PC-3 (cell line): ENCODE data around the gene CXCR4. TPM values are rescaled to one million over a fixed set of nuclear protein-coding genes. Genes with fewer than 3 reads are reported as not detected.
"Not testable (repeated sequence)": the region's sequence is repeated elsewhere in the genome, so short reads cannot be mapped to it uniquely, and the experiment has no call there.

Experiments
- ATAC-seq: fragments of 200-7000 bp; cut with Tn5 transposase; 2 replicates; pipeline ENCODE4 v1.9.1; 2020; ENCODE audit warnings: mild to moderate bottlenecking, moderate library complexity
- BruUV-seq: library from RNA; stranded (reverse); fragments of 400-500 nt; replicated peaks from 2 replicates; lab custom pipeline; 2021; lab: Mats Ljungman, UMichigan
- CTCF ChIA-PET: fragments of 300-600 bp; sonication (Branson Sonifier 250); formaldehyde crosslinking; loops from one replicate; lab custom pipeline; 2022; ENCODE audit warnings: antibody characterized with exemption; lab: Charles Lee
- POLR2A ChIA-PET: fragments of 300-600 bp; sonication (Branson Sonifier 250); formaldehyde crosslinking; loops from one replicate; lab custom pipeline; 2022; ENCODE audit warnings: antibody characterized with exemption; ENCODE audit not compliant: unreplicated experiment; lab: Charles Lee
- DNase-seq: peaks from one replicate; pipeline ENCODE4 v3.0.0-alpha.2; 2015
- H2AFZ ChIP-seq: fragments of 300-600 bp; sonication (generic); 2 replicates; pipeline ENCODE4 v1.6.0; 2016; ENCODE audit warnings: antibody characterized with exemption, low read length
- H3F3A ChIP-seq: fragments of 300-600 bp; sonication (generic); one replicate; pipeline ENCODE4 v1.6.0; 2017; ENCODE audit warnings: antibody characterized with exemption, low read length, control low read depth, mild to moderate bottlenecking; ENCODE audit not compliant: unreplicated experiment
- H3K27ac ChIP-seq: fragments of 300-600 bp; sonication (generic); 2 replicates; pipeline ENCODE4 v1.5.1; 2016; ENCODE audit warnings: mild to moderate bottlenecking, low read length
- H3K27me3 ChIP-seq: fragments of 300-600 bp; sonication (generic); 2 replicates; pipeline ENCODE4 v1.6.1; 2016; ENCODE audit warnings: low read length, mixed read lengths
- H3K36me3 ChIP-seq: fragments of 300-600 bp; sonication (generic); 2 replicates; pipeline ENCODE4 v1.6.1; 2016; ENCODE audit warnings: low read depth, mixed run types, low read length, mixed read lengths
- H3K4me1 ChIP-seq: fragments of 300-600 bp; sonication (generic); 2 replicates; pipeline ENCODE4 v1.5.1; 2016; ENCODE audit warnings: low read length; ENCODE audit not compliant: insufficient read depth
- H3K4me2 ChIP-seq: fragments of 300-600 bp; sonication (generic); 2 replicates; pipeline ENCODE4 v1.6.0; 2016; ENCODE audit warnings: low read length
- H3K4me3 ChIP-seq: fragments of 300-600 bp; sonication (generic); 2 replicates; pipeline ENCODE4 v1.5.1; 2016; ENCODE audit warnings: mild to moderate bottlenecking, low read length, mixed read lengths
- H3K79me2 ChIP-seq: fragments of 300-600 bp; sonication (generic); 2 replicates; pipeline ENCODE4 v1.6.1; 2017; ENCODE audit warnings: low read length, mixed read lengths
- H3K9ac ChIP-seq: fragments of 300-600 bp; sonication (generic); 2 replicates; pipeline ENCODE4 v1.6.0; 2016; ENCODE audit warnings: mild to moderate bottlenecking, low read length
- H3K9me2 ChIP-seq: fragments of 300-600 bp; sonication (generic); replicated peaks from 2 replicates; pipeline ENCODE4 v1.6.1; 2016; ENCODE audit warnings: mixed run types, low read length, mixed read lengths
- H3K9me3 ChIP-seq: fragments of 300-600 bp; sonication (generic); 2 replicates; pipeline ENCODE4 v1.6.1; 2016; ENCODE audit warnings: low read length, mixed read lengths
- H4K20me1 ChIP-seq: fragments of 300-600 bp; sonication (generic); 2 replicates; pipeline ENCODE4 v1.6.1; 2016; ENCODE audit warnings: low read length, mixed read lengths
- EZH2 ChIP-seq: fragments of 300-600 bp; sonication (generic); IDR thresholded peaks from one replicate; pipeline ENCODE4 v1.6.1; 2017; ENCODE audit warnings: antibody characterized with exemption, mild to moderate bottlenecking, low read length; ENCODE audit not compliant: unreplicated experiment
- EZH2phosphoT487 ChIP-seq: fragments of 300-600 bp; sonication (generic); IDR thresholded peaks from 2 replicates; pipeline ENCODE4 v1.6.1; 2018; ENCODE audit warnings: mild to moderate bottlenecking, antibody characterized with exemption, low read length, borderline replicate concordance
- intact Hi-C: fragments of 100-400 bp; cut with micrococcal nuclease; formaldehyde crosslinking; loops from 2 replicates; pipeline ENCODE4 v1.9.0; 2023
- total RNA-seq: library from RNA; depleted of rRNA; stranded (reverse); fragments of >200 nt; gene quantifications from 2 replicates; pipeline ENCODE4 v1.2.3, GENCODE V29; 2014
- TF ChIP-seq, protein P1 (sequence below): fragments of 300-600 bp; sonication (generic); conservative IDR thresholded peaks from 2 replicates; pipeline ENCODE4 v1.5.1; 2017; ENCODE audit warnings: antibody characterized with exemption, low read depth, mild to moderate bottlenecking, low read length

The CXCR4 gene
- total RNA-seq, 1 experiment from 2014 or later: 2.1 TPM

DNA sequence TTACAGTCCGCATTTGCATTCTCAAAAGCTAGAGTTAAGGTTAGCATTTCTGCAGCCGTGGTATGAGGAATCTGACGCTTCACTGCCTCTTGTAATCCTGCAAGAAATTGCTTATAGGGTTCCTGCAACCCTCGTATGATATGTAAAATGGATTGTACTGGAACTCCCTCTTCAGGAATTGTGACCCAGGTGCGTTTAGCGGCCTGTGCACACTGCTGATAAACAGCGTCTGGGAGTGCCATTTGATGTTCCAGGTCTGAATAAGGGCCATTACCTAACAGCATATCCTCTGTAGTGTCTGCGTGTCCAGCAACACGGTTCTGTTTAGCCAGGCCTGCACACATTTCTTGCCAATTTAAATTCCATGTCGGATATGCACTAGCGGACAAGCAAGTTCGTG is 42.5 kb downstream of the CXCR4 start:
- Histone ChIP-seq H2AFZ (no peak overlapping the region), H3K36me3 (no peaks in the 10 kb centered on the region), H3K27me3 (no peaks in the 10 kb centered on the region), H3K79me2 (no peaks in the 10 kb centered on the region), H3K27ac (no peak overlapping the region), H3K4me3 (no peak overlapping the region), H3K4me2 (no peak overlapping the region), H3K9me3 (no peaks in the 10 kb centered on the region), H3F3A (no peaks in the 10 kb centered on the region), H3K9ac (no peak overlapping the region), H4K20me1 (no peaks in the 10 kb centered on the region), H3K9me2 (no peaks in the 10 kb centered on the region), H3K4me1 (no peaks in the 10 kb centered on the region)
- ATAC-seq (no peak), DNase-seq (no peak)
- intact Hi-C loops: no loop called here
- ChIA-PET POLR2A (no interaction called here), CTCF (no interaction called here)
- BruUV-seq: no TSS peak
- TF ChIP-seq EZH2phosphoT487 (no peak), EZH2 (no peak)
- TF ChIP-seq, protein P1, sequence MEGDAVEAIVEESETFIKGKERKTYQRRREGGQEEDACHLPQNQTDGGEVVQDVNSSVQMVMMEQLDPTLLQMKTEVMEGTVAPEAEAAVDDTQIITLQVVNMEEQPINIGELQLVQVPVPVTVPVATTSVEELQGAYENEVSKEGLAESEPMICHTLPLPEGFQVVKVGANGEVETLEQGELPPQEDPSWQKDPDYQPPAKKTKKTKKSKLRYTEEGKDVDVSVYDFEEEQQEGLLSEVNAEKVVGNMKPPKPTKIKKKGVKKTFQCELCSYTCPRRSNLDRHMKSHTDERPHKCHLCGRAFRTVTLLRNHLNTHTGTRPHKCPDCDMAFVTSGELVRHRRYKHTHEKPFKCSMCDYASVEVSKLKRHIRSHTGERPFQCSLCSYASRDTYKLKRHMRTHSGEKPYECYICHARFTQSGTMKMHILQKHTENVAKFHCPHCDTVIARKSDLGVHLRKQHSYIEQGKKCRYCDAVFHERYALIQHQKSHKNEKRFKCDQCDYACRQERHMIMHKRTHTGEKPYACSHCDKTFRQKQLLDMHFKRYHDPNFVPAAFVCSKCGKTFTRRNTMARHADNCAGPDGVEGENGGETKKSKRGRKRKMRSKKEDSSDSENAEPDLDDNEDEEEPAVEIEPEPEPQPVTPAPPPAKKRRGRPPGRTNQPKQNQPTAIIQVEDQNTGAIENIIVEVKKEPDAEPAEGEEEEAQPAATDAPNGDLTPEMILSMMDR: no peak

DNA sequence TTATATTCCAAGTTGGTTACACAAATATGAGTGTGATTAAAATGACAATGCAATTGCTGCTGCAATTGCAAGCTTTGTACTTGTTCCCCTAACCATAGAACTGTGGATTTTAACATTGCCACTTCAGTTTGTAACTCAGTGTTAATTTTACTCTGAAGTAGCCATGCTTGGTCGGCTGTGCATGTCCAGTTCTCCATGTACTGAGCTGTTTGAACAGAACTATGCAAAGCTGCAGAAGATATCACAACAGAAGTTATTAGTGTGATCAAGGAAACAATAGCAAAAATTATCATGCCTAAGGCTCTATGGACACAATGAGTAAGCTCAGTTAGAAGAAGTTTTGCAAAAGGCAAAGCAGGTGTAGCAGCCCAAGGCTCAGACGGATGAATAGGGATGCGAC is 45.3 kb downstream of the CXCR4 start:
- Histone ChIP-seq H3K4me2 (no peak overlapping the region), H3K27ac (no peak overlapping the region), H3K9ac (no peak overlapping the region), H3K36me3 (no peaks in the 10 kb centered on the region), H3K4me1 (no peaks in the 10 kb centered on the region), H4K20me1 (no peaks in the 10 kb centered on the region), H2AFZ (no peak overlapping the region), H3K9me2 (no peaks in the 10 kb centered on the region), H3K4me3 (no peak overlapping the region), H3F3A (no peaks in the 10 kb centered on the region), H3K79me2 (no peaks in the 10 kb centered on the region), H3K9me3 (no peaks in the 10 kb centered on the region), H3K27me3 (no peaks in the 10 kb centered on the region)
- no peak for ATAC-seq
- intact Hi-C loops: no loop called here
- DNase-seq: no peak
- no TSS peak for BruUV-seq
- ChIA-PET POLR2A (no interaction called here), CTCF (no interaction called here)
- TF ChIP-seq EZH2: no peak
- TF ChIP-seq, protein P1: no peak
- no peak for TF ChIP-seq EZH2phosphoT487

DNA sequence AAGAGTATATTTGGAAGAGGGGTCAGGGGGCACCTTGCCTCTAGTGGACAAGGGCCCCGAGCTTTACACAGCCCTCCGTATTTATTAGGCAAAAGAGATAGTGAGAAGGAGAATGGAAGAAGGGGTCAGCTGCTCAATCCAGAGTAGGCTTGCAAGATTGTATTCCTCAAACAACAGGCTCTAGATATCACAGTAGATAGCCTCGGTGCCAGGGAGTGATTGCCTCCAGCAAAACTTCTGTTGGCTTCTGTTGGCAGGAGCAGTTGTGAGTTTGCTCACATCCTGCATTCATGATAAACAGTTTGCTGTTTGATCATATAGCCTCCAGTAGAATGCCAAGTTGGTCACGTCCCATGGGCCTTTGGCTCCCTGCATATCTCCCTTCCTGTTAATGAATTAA is 46.1 kb downstream of the CXCR4 start:
- H3K4me3 ChIP-seq, H3F3A ChIP-seq, H2AFZ ChIP-seq, H3K27ac ChIP-seq, H3K4me1 ChIP-seq, H3K4me2 ChIP-seq, DNase-seq, H3K9me2 ChIP-seq, H4K20me1 ChIP-seq, CTCF ChIA-PET, BruUV-seq, H3K36me3 ChIP-seq, intact Hi-C loops, H3K27me3 ChIP-seq, ATAC-seq, H3K9me3 ChIP-seq, H3K9ac ChIP-seq, H3K79me2 ChIP-seq: not testable (repeated sequence)
- POLR2A ChIA-PET: interaction anchor here (0.5 kb wide), 1 partner anchor 331 kb away, joined by 6 read pairs; no protein-coding TSS in a partner anchor
